MCF 10A (cell line): Measurements from ENCODE around the gene PPP1R2B. TPM values are rescaled to one million over a fixed set of nuclear protein-coding genes. Genes with fewer than 3 reads are reported as not detected.

Experiments
- BruUV-seq: library from RNA; stranded (reverse); fragments of 400-500 nt; replicated peaks from 2 replicates; lab custom pipeline; 2021; lab: Mats Ljungman, UMichigan
- CTCF ChIA-PET: fragments of 300-600 bp; sonication (Branson Sonifier 250); formaldehyde crosslinking; extraction: SDS; loops from one replicate; lab custom pipeline; 2021; ENCODE audit warnings: antibody characterized with exemption, inconsistent platforms; lab: Yijun Ruan, JAX
- POLR2A ChIA-PET: fragments of 300-600, 350-650 bp; sonication (Branson Sonifier 250); formaldehyde crosslinking; extraction: SDS; loops from one replicate; lab custom pipeline; 2020; ENCODE audit warnings: antibody characterized with exemption, inconsistent platforms; lab: Yijun Ruan, JAX
- DNase-seq: peaks from one replicate; pipeline ENCODE4 v3.0.0-alpha.2; 2018; ENCODE audit not compliant: unreplicated experiment
- H3K27ac Mint-ChIP-seq: one replicate; pipeline ENCODE4 v1.8.0; 2022; ENCODE audit warnings: mild to moderate bottlenecking, low read depth, mixed read lengths; ENCODE audit not compliant: unreplicated experiment
- H3K27me3 Mint-ChIP-seq: one replicate; pipeline ENCODE4 v1.8.0; 2022; ENCODE audit warnings: mixed read lengths; ENCODE audit not compliant: insufficient read depth, unreplicated experiment
- H3K36me3 Mint-ChIP-seq: one replicate; pipeline ENCODE4 v1.8.0; 2022; ENCODE audit warnings: mild to moderate bottlenecking, moderate library complexity, mixed read lengths; ENCODE audit not compliant: insufficient read depth, unreplicated experiment
- H3K4me1 Mint-ChIP-seq: one replicate; pipeline ENCODE4 v1.8.0; 2022; ENCODE audit warnings: mixed read lengths; ENCODE audit not compliant: insufficient read depth, unreplicated experiment
- H3K4me3 Mint-ChIP-seq: one replicate; pipeline ENCODE4 v1.8.0; 2022; ENCODE audit warnings: mild to moderate bottlenecking, moderate library complexity, mixed read lengths; ENCODE audit not compliant: unreplicated experiment
- H3K9me3 Mint-ChIP-seq: one replicate; pipeline ENCODE4 v1.8.0; 2022; ENCODE audit warnings: mixed read lengths; ENCODE audit not compliant: unreplicated experiment
- intact Hi-C: fragments of 100-400 bp; cut with micrococcal nuclease; formaldehyde crosslinking; loops from 2 replicates; pipeline ENCODE4 v1.14.1; 2022
- total RNA-seq: library from RNA; stranded (reverse); gene quantifications from 2 replicates; pipeline ENCODE4 v1.2.3, GENCODE V29; 2022
- TF ChIP-seq, protein P1 (sequence below): fragments of 200-600 bp; IDR thresholded peaks from one replicate; pipeline ENCODE4 v1.8.0; 2022; ENCODE audit warnings: antibody characterized with exemption, mild to moderate bottlenecking; ENCODE audit not compliant: unreplicated experiment

PPP1R2B gene
- total RNA-seq, 1 experiment from 2014 or later: not detected

- no TSS peak for BruUV-seq
- TF ChIP-seq, protein P1, sequence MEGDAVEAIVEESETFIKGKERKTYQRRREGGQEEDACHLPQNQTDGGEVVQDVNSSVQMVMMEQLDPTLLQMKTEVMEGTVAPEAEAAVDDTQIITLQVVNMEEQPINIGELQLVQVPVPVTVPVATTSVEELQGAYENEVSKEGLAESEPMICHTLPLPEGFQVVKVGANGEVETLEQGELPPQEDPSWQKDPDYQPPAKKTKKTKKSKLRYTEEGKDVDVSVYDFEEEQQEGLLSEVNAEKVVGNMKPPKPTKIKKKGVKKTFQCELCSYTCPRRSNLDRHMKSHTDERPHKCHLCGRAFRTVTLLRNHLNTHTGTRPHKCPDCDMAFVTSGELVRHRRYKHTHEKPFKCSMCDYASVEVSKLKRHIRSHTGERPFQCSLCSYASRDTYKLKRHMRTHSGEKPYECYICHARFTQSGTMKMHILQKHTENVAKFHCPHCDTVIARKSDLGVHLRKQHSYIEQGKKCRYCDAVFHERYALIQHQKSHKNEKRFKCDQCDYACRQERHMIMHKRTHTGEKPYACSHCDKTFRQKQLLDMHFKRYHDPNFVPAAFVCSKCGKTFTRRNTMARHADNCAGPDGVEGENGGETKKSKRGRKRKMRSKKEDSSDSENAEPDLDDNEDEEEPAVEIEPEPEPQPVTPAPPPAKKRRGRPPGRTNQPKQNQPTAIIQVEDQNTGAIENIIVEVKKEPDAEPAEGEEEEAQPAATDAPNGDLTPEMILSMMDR: no peak
- CTCF ChIA-PET: interaction anchor here (0.7 to 4.4 kb wide), 35 partner anchors 9 to 1856 kb away, joined by 3 to 42 read pairs (median 4); partner anchors contain the start of gene MED7
- no peak overlapping the region for H3K27ac Mint-ChIP-seq
- no peak overlapping the region for H3K4me3 Mint-ChIP-seq
- no peak for DNase-seq
- no peaks in the 10 kb centered on the region for H3K27me3 Mint-ChIP-seq
- peaks cover 4% of the 10 kb centered on the region for H3K4me1 Mint-ChIP-seq
- intact Hi-C loops: loop anchor here (1.0 to 2.0 kb wide), 6 partner anchors 203 to 1851 kb away; no protein-coding TSS in a partner anchor
- POLR2A ChIA-PET: interaction anchor here (0.7 kb wide), 1 partner anchor 110 kb away, joined by 3 read pairs; no protein-coding TSS in a partner anchor
- H3K9me3 Mint-ChIP-seq: no peaks in the 10 kb centered on the region
- no peaks in the 10 kb centered on the region for H3K36me3 Mint-ChIP-seq
Measured at GRCh38 chr5:156824241-156824640, 25.9 kb upstream of the PPP1R2B start.

DNA sequence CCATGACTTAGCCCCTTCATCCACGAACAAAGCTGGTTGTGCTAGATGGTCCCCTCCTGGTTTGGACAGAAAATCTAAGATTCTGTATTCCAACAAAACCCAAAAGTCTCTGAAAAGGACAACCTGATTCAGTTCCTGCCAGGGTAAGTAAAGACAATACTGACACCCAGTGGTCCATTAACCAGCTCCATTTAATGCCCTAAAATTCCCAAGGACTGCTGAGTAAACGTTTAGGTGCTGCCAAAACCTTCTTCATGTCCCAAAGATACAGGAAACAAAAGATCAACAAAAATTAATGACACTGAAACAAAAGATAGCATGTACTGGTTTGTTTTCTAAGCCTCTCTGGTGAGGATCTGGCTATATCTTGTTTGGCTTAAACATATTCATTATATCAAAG lies 25.3 kb upstream of the PPP1R2B start:
- no TSS peak for BruUV-seq
- Mint-ChIP-seq H3K27ac (no peak overlapping the region), H3K9me3 (no peaks in the 10 kb centered on the region), H3K27me3 (no peaks in the 10 kb centered on the region), H3K4me1 (peaks cover 4% of the 10 kb centered on the region), H3K36me3 (no peaks in the 10 kb centered on the region), H3K4me3 (no peak overlapping the region)
- intact Hi-C loops: loop anchor here (1.0 to 2.0 kb wide), 7 partner anchors 202 to 1852 kb away; no protein-coding TSS in a partner anchor
- ChIA-PET CTCF (interaction anchor here (0.6 to 4.4 kb wide), 35 partner anchors 10 to 1879 kb away, joined by 3 to 42 read pairs (median 4); partner anchors contain the start of gene MED7), POLR2A (no interaction called here)
- TF ChIP-seq, protein P1: peak; percentile 84
- DNase-seq: peak; percentile 8

GRCh38 chr5:156825688-156826087 lies 24.4 kb upstream of the PPP1R2B start:
- Mint-ChIP-seq H3K4me1 (peaks cover 4% of the 10 kb centered on the region), H3K4me3 (no peak overlapping the region), H3K27me3 (no peaks in the 10 kb centered on the region), H3K36me3 (no peaks in the 10 kb centered on the region), H3K9me3 (no peaks in the 10 kb centered on the region), H3K27ac (no peak overlapping the region)
- ChIA-PET POLR2A (no interaction called here), CTCF (interaction anchor here (0.5 to 4.4 kb wide), 9 partner anchors 11 to 1850 kb away, joined by 3 to 42 read pairs (median 4); no protein-coding TSS in a partner anchor)
- DNase-seq: no peak
- no TSS peak for BruUV-seq
- TF ChIP-seq, protein P1: no peak
- intact Hi-C loops: loop anchor here (1.0 to 2.0 kb wide), 5 partner anchors 201 to 1853 kb away; no protein-coding TSS in a partner anchor

- TF ChIP-seq, protein P1: no peak
- Mint-ChIP-seq H3K27ac (no peak overlapping the region), H3K27me3 (no peaks in the 10 kb centered on the region), H3K4me1 (peaks cover 4% of the 10 kb centered on the region), H3K4me3 (no peak overlapping the region), H3K9me3 (no peaks in the 10 kb centered on the region), H3K36me3 (no peaks in the 10 kb centered on the region)
- no TSS peak for BruUV-seq
- POLR2A ChIA-PET: no interaction called here
- intact Hi-C loops: no loop called here
- CTCF ChIA-PET: interaction anchor here (0.5 to 3.1 kb wide), 6 partner anchors 8 to 1835 kb away, joined by 3 to 20 read pairs (median 4); no protein-coding TSS in a partner anchor
- no peak for DNase-seq
Measured at GRCh38 chr5:156826150-156826549, 23.9 kb upstream of the PPP1R2B start.
